ENCODE data around the gene SETBP1.
A peak's percentile ranks its signal among the peaks of the same experiment; 100 is the strongest.
"Not testable (repeated sequence)": the region's sequence is repeated elsewhere in the genome, so short reads cannot be mapped to it uniquely, and the experiment has no call there.

SETBP1 gene

GRCh38 chr18:44719519-44720060 lies 38.9 kb downstream of the SETBP1 start:
- no peak overlapping the region for H3K4me3 ChIP-seq (ENCODE audit: low read depth, low read length)
- no peak overlapping the region for H3K27ac ChIP-seq
- no peak overlapping the region for H2AFZ ChIP-seq

GRCh38 chr18:44721748-44722147 lies 41.1 kb downstream of the SETBP1 start:
- not testable (repeated sequence) for H2AFZ ChIP-seq; H3K9me3 ChIP-seq (ENCODE audit: control insufficient read depth, low read length); H3K36me3 ChIP-seq (ENCODE audit: control insufficient read depth, insufficient read depth, low read length); H3K4me3 ChIP-seq (ENCODE audit: low read depth, low read length); H3K4me2 ChIP-seq (ENCODE audit: low read length); H3K9ac ChIP-seq; H3K27ac ChIP-seq; H3K27me3 ChIP-seq (ENCODE audit: control insufficient read depth, insufficient read depth, low read length)
- H3K4me1 ChIP-seq: peaks cover 62% of the 10 kb centered on the region
- peaks cover 13% of the 10 kb centered on the region for H3K79me2 ChIP-seq

More at GRCh38 chr18:44719519-44720060, 38.9 kb downstream of the SETBP1 start:
- Histone ChIP-seq H3K4me1 (peaks cover 70% of the 10 kb centered on the region), H3K9me3 (ENCODE audit: control insufficient read depth, low read length) (no peaks in the 10 kb centered on the region), H3K9ac (no peak overlapping the region), H3K4me2 (ENCODE audit: low read length) (no peak overlapping the region), H3K27me3 (ENCODE audit: control insufficient read depth, insufficient read depth, low read length) (no peaks in the 10 kb centered on the region), H3K79me2 (peaks cover 13% of the 10 kb centered on the region), H3K36me3 (ENCODE audit: control insufficient read depth, insufficient read depth, low read length) (no peaks in the 10 kb centered on the region)
- TF ChIP-seq CTCF (IDR thresholded peaks at IDR 0.05): no peak

GRCh38 chr18:44723411-44723810 lies 42.7 kb downstream of the SETBP1 start:
- Histone ChIP-seq H3K4me3 (ENCODE audit: low read depth, low read length) (no peak overlapping the region), H2AFZ (no peak overlapping the region), H3K27ac (no peak overlapping the region), H3K9ac (no peak overlapping the region), H3K79me2 (peaks cover 17% of the 10 kb centered on the region), H3K36me3 (ENCODE audit: control insufficient read depth, insufficient read depth, low read length) (no peaks in the 10 kb centered on the region), H3K27me3 (ENCODE audit: control insufficient read depth, insufficient read depth, low read length) (no peaks in the 10 kb centered on the region), H3K4me2 (ENCODE audit: low read length) (no peak overlapping the region), H3K4me1 (peaks cover 50% of the 10 kb centered on the region), H3K9me3 (ENCODE audit: control insufficient read depth, low read length) (no peaks in the 10 kb centered on the region)
- TF ChIP-seq CTCF (IDR thresholded peaks at IDR 0.05): no peak

- Histone ChIP-seq H3K9me3 (ENCODE audit: control insufficient read depth, low read length) (no peaks in the 10 kb centered on the region), H3K27me3 (ENCODE audit: control insufficient read depth, insufficient read depth, low read length) (no peaks in the 10 kb centered on the region), H3K9ac (no peak overlapping the region), H3K4me1 (peaks cover 44% of the 10 kb centered on the region), H2AFZ (no peak overlapping the region), H3K4me2 (ENCODE audit: low read length) (no peak overlapping the region), H3K4me3 (ENCODE audit: low read depth, low read length) (no peak overlapping the region), H3K79me2 (peaks cover 22% of the 10 kb centered on the region), H3K36me3 (ENCODE audit: control insufficient read depth, insufficient read depth, low read length) (no peaks in the 10 kb centered on the region), H3K27ac (peak overlapping the region; percentile 40)
- TF ChIP-seq CTCF (IDR thresholded peaks at IDR 0.05): no peak
These were observed 43.6 kb downstream of the SETBP1 start for GRCh38 chr18:44724105-44724778.

GRCh38 chr18:44725300-44726058 lies 44.8 kb downstream of the SETBP1 start:
- Histone ChIP-seq H3K79me2 (peaks cover 20% of the 10 kb centered on the region), H3K27me3 (ENCODE audit: control insufficient read depth, insufficient read depth, low read length) (no peaks in the 10 kb centered on the region), H3K27ac (peak overlapping the region; percentile 40), H2AFZ (no peak overlapping the region), H3K9ac (no peak overlapping the region), H3K4me3 (ENCODE audit: low read depth, low read length) (no peak overlapping the region), H3K36me3 (ENCODE audit: control insufficient read depth, insufficient read depth, low read length) (no peaks in the 10 kb centered on the region), H3K4me2 (ENCODE audit: low read length) (no peak overlapping the region), H3K9me3 (ENCODE audit: control insufficient read depth, low read length) (no peaks in the 10 kb centered on the region), H3K4me1 (peaks cover 41% of the 10 kb centered on the region)
- TF ChIP-seq CTCF (IDR thresholded peaks at IDR 0.05): no peak

Measured in parathyroid adenoma (tissue), 2 donors.